HG03442 (cell line): ENCODE measurements around the gene EXD3.
"Not testable (repeated sequence)": the region's sequence is repeated elsewhere in the genome, so short reads cannot be mapped to it uniquely, and the experiment has no call there.

Experiments
- ATAC-seq: cut with Tn5 transposase; IDR thresholded peaks from one replicate; pipeline ENCODE4 v1.9.1; 2021; ENCODE audit warnings: mild to moderate bottlenecking, moderate library complexity; ENCODE audit not compliant: unreplicated experiment

EXD3 gene

DNA sequence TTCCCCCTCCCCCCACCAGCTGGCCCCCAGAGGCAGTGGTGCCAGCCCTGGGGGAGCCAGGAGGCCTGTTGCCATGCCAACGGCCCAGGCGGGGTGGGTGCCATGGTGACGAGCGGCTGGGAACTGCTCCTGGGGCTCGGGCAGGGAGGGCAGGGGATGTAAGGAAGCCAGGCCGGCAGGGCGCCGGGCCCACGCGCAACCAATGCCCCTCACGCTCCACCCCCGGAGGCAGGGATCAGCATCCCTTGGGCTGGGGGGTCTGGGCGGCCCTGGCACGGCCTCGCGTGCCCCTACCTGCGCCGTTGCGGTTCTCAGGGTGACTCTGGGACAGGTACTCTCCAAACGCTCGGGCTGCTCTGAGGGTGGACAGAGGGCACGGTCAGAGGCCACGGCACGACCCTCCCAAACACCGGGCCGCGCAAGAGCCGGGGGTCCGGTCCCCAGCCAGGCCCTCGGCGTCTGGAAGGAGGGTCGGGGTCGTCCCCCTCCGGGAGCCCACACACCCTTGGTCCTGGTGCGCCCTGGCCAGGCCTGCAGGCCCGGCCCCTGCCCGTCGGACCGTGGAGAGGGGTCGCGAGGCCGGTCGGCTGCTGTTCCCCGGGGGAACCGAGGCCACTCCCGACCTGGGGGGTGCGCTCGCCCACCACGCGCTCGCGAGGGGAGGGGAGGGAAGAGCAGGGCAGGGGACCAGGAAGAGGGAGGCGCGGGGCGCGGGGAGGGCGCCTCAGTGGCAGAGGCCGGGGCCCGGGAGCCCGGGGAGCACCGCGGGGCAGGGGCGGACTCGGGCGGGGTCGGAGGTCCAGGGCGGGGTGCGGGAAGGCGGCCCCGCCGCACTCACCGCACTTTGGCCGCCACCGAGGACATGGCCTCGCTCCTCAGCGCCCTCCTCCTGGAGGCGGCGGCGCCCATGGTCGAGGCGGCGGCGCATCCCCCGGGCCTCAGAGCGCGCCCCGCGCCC lies 35.5 kb upstream of the EXD3 start:
- peak; percentile 2 for ATAC-seq

DNA sequence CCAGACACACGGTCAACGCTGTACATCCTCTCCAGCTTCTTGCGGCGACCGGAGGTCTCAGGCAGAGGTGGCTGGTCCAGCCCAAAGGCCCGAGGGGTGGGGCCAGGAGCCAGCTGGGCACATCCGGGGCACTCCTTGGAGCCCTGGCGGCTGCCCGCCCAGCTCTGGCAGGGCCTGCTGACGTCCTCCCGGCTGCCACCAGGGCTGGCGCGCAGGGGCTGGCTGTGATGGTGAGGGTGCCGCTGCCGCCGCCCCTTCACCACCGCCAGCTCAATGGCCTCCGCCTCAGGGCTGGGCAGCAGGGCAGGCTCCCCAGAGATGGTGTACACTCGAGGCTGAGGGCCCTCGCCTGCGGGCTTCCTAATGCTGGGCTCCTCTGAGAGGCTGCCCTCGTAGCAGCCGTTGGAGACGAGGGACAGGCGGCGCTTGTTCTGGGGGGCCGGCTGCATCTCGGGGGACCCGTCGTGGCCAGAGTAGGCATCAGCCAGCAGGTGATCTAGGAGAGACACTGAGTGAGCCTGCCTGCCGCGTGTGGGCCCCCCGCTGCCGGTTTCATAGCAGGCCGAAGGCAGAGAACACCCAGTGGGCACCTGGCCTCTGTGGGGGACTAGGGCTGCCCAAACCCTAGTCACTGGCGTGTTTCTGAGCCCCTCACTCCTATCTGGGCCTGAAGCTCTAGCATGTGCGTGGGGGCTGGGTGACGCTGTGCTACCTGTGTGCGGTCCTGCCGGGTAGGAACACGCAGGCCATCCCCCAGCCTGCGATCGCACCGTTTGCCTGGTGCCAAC lies 34.6 kb upstream of the EXD3 start:
- no peak for ATAC-seq

DNA sequence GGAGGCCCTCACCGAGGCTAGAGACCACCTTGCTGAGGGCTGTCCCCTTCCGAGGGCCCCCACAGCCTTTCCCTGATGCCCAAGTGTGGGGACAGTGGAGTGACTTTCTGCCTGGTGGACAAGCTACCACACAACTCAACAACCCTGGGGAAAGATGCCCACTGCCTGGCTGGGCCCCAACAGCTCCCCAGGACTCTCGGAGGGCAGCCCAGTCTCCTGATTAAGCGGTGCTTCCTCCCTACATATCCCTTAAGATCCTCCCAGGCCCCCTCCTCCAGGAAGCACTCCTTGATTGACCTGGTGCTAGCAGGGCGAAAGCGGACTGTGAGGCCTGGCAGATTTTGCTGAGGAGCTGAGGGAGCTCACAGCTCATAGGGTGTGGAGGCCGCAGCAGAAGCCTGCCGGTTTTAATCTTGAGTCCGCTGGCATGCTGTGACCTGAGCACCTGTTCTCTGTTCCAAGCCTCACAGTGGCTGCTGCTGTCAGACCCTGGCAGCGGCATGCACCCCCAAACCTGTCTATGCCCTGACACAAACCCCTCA lies 34.0 kb upstream of the EXD3 start:
- ATAC-seq = no peak

DNA sequence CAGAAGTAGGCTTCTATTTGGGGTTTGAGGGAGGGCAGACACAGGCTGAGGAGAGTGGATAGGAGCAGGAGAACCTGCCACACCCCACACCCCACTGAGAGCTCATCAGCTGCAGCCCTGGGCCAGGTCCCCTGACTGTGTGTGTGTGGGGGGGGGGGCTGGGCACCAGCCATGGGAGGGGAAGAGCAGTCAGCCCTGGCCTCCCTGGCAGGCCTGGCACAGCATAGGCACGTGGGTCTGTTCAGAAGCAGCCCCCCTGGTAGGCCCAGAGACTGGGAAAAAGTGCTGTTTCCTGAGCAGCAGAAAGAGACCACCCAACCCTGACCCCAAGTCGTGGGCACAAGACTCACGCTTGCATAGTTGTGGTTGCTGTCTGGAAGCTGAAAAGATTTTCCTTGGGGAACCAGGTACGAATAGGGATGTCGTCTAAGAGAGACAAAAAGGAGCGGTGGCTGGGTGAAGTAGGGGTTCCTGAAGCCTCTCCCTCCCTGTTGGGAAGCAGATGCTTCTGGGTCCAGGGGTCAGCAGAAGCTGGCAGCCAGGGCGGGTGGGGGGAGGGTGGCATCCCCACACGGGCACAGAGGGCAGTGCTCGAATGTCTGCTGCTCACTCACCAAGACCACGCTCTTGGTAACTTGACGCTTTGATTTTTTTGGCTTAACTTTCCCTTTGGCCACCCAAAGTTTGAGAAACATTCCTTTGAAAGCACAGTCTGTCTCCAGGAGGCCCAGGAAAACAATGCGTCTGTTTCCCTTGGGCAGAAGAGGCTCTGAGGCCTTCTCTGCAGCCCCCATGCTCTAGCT lies 33.3 kb upstream of the EXD3 start:
- no peak for ATAC-seq

DNA sequence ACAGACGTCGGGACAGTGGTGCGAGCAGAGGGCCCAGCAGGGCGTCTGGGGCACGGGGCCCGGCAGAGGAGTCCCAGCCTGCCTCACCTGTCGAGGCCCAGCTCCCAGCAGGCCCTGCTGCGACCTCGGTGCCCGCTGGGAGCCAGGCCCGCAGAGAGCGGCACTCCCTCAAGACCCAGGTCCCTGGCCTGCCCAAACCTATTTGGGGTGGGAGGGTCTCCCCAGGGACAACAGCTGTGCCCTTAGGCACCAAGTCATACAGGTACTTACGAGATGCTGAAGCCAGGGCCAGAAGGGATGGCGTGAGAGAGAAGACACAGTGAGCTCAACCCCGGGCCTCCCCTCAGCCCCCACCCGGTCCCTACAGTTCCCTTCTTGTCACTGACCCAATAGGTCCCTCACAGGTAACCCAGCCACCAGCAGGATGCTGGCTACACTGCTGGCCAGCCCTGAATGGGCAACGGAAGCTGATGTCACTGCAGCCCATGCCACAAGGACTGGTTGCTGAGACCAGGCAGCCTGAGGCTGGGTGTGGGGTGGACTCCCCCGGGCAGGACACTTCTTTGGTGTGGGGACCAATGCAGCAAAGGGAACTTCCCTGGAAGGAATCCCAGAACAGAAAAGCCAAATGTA lies 32.5 kb upstream of the EXD3 start:
- ATAC-seq = no peak

DNA sequence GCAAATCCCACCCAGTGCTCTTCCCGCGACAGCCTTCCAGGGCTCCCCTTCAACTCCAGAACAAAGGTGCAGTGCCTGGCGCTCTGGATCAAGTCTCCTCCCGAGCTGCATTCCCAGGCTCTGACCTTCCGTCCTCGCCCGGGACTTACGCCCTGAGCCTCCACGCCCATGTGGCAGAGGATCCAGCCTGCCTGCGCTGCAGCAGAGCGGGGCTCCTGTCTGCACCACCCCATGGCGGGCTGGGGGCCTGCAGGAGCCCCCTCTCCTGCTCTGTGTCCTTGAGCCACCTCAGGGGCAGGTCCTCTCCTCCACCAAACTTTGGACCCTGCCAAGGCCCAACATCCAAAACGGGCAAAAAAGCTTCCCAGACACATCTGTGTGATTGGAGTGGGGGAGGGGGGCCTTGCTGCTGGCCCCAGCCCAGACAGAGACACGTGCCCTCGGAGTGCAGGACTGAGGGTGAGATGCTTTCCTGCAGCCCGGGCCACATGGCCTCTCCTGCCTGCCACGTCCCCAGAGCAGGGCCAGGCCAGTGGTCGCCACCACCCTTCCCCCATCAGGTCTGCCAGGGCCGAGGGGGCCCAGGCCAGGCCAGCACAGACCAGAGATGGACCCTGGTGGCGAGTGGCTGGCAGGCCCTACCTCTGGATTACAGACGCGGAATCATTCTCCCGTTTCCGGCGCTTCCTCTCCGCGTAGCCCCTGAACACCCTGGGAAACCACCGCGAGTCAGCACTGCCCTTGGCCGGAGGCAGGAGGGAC lies 31.8 kb upstream of the EXD3 start:
- ATAC-seq = no peak

DNA sequence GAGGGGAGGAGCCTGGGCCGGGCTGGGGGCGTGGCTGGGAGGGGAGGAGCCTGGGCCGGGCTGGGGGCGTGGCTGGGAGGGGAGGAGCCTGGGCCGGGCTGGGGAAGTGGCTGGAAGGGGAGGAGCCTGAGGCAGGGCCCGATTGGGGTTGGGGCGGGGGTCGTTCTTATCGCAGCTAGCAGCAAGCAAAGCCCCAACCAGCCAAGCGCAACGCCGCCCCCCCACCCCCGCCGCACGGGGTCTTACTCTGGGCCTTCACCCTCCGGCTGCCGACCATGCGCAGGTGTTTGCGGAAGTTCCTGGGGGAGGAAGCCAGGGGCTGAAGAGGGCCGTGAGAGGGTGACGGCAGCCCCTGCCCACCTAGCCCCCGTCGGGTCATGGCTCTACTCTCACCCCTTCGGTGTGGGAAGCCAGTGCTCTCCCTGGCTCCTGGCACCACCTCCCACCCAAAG lies 31.2 kb upstream of the EXD3 start:
- no peak for ATAC-seq

DNA sequence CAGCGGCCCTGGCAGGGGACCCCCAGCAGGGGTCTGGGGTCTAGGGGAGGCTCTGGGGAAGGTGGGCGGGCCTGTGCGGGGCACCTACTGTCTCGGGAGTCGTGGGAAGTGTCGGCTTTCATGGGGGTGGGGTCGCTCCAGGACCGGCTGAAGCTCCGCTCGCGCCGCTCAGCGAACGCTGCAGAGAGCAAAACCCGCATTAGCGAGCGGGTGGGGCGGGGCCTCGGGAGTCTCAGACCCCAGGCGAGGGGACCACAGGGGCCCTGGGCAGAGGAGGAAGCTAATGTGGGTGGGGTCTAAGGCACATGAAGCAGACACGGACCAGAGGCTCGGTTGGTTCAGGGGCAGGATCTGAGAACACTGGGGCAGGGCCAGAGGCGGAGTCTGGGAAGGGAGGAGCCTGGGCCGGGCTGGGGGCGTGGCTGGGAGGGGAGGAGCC lies 30.7 kb upstream of the EXD3 start:
- no peak for ATAC-seq

DNA sequence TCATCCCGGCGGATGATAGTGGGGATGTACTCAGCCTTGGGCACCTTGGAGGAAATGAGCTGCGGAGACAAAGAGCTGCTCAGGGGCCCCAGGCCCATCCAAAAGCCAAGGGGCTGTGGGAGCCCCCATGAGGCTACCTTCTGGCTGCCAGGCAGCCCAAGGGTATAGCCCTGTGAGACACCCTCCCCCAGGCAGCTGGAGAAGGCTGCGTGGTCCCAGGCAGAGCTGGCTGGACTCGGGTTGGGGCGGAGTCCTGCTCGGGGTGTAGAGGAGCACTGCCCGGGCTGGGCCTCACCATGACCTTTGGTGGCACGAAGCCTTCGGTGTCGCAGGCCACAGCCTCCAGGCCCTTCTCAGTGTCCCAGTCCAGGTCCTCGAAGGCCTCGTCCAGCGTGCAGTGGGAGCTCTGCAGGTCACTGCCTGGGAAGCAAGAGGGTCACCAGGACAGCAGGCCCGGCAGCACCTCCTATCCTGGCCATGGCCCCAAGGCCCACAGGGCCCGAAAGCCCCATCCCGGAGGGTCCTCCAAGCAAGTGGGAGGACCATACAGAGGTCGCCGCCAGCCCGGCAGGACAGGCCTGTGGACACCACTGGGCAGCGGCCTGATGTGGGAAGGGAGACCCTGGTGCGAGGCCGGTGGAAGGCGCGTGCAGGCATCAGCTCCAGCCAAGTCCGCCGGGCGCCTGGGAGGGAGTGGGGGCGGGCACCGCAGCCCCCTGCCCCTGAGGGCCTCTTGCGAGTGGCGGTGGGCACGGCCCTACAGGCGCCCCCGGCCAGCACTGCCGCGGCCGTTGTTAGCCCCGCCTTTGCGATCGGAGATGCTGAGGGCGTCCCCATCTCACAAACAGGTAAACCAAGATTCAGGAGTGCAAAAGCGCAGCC lies 30.0 kb upstream of the EXD3 start:
- no peak for ATAC-seq

DNA sequence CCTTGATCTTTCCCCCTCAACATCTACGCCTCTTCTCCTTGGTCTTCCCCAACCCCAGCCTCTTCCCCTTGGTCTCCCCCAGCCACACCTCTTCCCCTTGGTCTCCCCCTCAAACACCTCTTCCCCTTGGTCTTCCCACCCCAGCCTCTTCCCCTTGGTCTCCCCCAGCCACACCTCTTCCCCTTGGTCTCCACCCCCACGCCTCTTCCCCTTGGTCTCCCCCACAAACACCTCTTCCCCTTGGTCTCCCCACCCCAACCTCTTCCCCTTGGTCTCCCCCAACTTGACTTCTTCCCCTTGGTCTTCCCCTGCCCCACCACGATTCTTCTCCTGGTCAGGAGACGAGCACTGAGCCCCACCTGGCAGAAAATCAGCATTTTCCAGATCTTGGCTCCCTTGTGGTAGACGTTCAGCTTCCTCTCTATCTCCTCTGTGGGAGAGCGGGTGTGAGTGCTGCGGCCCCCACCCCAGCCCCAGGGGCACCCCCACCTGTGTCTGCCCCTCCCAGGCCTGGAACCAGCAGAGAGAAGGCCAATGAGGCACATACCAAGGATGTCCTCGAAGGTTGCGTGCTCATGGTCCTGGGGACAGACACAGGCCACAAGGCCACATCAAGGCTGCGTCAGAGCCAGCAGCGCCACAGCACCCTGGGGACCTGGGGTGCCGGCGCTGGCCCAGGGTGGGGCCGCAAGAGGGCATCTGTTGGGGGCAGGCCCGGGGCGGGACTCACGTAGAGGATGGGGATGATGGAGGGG lies 29.2 kb upstream of the EXD3 start:
- ATAC-seq = no peak

DNA sequence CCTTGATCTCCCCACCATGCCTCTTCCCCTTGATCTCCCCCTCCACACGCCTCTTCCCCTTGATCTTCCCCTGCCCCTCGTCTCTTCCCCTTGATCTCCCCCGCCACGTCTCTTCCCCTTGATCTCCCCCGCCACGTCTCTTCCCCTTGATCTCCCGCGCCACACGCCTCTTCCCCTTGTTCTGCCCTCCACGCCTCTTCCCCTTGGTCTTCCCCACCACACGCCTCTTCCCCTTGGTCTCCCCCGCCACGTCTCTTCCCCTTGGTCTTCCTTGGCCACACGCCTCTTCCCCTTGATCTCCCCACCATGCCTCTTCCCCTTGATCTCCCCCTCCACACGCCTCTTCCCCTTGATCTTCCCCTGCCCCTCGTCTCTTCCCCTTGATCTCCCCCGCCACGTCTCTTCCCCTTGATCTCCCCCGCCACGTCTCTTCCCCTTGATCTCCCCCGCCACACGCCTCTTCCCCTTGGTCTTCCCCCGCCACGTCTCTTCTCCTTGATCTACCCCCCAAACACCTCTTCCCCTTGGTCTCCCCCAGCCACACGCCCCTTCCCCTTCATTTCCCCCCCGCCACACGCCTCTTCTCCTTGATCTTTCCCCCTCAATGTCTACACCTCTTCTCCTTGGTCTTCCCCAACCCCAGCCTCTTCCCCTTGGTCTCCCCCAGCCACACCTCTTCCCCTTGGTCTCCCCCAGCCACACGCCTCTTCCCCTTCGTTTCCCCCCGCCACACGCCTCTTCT lies 28.5 kb upstream of the EXD3 start:
- not testable (repeated sequence) for ATAC-seq

DNA sequence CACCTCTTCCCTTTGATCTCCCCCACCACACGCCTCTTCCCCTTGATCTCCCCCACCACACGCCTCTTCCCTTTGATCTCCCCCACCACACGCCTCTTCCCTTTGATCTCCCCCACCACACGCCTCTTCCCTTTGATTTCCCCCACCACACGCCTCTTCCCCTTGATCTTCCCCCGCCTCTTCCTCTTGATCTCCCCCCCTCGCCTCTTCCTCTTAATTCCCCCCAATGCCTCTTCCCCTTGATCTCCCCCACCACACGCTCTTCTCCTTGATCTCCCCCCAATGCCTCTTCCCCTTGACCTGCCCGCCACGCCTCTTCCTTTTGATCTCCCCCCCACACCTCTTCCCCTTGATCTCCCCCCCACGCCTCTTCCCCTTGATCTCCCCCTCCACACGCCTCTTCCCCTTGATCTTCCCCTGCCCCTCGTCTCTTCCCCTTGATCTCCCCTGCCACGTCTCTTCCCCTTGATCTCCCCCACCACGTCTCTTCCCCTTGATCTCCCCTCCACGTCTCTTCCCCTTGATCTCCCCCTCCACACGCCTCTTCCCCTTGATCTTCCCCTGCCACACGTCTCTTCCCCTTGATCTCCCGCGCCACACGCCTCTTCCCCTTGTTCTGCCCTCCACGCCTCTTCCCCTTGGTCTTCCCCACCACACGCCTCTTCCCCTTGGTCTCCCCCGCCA lies 27.7 kb upstream of the EXD3 start:
- ATAC-seq = not testable (repeated sequence)

DNA sequence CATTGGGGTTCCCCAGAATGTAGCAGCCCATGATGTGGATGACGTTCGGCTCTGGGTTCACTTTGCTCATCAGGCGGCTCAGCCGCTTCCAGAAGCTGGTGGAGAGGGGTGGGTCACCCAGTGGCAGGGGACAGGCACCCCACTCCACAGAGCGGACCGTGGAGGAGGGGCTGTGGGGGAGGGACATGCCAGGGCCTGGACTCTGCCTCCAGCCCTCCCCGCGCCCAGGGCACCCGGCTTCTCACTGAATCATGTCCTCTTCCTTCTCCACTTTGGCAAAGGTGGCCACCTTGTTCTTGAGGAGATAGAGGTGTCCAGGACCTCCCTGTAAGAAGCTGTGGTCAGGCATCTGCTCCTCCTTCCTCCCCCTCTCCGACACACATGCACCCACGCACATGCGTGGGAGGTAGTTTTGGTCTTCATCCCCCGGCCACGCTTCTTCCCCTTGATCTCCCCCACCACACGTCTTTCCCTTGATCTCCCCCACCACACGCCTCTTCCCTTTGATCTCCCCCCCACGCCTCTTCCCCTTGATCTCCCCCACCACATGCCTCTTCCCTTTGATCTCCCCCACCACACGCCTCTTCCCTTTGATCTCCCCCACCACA lies 27.1 kb upstream of the EXD3 start:
- ATAC-seq = no peak

DNA sequence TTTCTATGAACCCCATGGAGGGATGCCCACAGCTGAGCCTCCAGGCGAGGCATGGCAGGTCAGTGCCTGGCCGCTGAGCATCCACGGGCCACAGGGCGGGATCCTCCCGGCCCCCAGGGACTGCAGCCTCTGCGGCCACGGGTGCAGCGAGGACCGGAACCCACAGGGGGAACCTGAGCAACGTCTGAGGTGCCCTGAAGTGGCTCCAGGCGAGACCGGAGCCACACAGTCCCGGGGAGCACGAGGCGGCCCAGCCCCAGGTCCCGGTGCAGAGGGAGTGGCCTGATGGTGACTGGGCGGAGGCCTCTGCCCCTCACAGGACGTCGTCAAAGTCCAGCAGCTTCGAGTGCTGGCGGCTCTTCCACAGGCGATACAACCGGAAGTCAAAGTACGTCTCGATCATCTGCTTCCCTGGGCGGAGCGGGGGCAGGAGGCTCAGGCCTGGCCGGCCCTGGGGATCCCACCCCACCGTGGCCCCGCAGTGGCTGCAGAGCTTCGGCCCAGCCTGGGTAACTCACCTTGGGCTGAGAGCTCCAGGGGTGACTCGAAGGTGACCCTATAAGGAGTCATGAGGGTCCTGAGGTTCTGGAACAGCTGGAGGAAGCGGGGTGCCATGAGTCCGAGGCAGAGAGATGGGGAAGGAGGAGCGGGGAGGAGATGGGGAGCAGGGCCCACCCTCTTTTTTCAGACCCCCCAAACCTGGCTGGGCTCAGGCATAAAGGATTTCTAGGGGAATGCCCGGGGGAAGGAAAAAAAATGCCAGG lies 26.3 kb upstream of the EXD3 start:
- no peak for ATAC-seq

DNA sequence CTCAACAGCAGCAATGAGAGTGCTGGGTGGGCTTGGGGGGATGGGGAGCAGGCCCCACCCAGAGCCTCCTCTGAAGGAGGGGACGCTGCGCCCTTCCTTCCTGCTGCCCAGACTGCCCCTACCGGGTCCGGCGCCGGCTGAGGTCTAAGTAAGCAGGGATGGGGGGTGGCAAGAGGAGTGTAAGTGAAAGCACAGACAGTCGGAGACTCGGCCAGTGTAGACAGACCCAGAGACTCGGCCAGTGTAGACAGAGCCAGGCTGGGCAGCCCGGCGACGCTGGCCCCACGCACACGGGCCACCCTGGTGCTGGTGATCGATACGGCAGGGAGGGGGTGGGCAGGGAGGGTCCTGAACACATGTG lies 25.6 kb upstream of the EXD3 start:
- ATAC-seq = no peak
